Stimulated activated CD4-positive, alpha-beta T cell treated with anti-CD3 and anti-CD28 coated beads, Interleukin-4, amount 100 ng/mL, for 4 hours (primary cell): ENCODE measurements around the gene SYK.

Source experiments
- DNase-seq, 2 experiments: peaks; one replicate each; pipeline ENCODE4 v3.0.0-alpha.2; 2020

Gene SYK

GRCh38 chr9:90854637-90855175 lies 53.1 kb downstream of the SYK start:
- no peak for DNase-seq

- no peak for DNase-seq
Measured at GRCh38 chr9:90855208-90855902, 53.7 kb downstream of the SYK start.

GRCh38 chr9:90857091-90857490 lies 55.5 kb downstream of the SYK start:
- DNase-seq: no peak

- no peak for DNase-seq
Measured at GRCh38 chr9:90857855-90858254, 56.2 kb downstream of the SYK start.

GRCh38 chr9:90858457-90858901 lies 56.9 kb downstream of the SYK start:
- DNase-seq: no peak

- DNase-seq: no peak
Measured at GRCh38 chr9:90860382-90860781, 58.8 kb downstream of the SYK start.

GRCh38 chr9:90860826-90861225 lies 59.2 kb downstream of the SYK start:
- DNase-seq: no peak

- no peak for DNase-seq
Measured at GRCh38 chr9:90861380-90861779, 59.8 kb downstream of the SYK start.

- DNase-seq: no peak
Measured at GRCh38 chr9:90861826-90862740, 60.5 kb downstream of the SYK start.

- DNase-seq: no peak
Measured at GRCh38 chr9:90864779-90865178, 63.2 kb downstream of the SYK start.

- no peak for DNase-seq
Measured at GRCh38 chr9:90867101-90867500, 65.5 kb downstream of the SYK start.

GRCh38 chr9:90868555-90868954 lies 66.9 kb downstream of the SYK start:
- DNase-seq: no peak

GRCh38 chr9:90869361-90869760 lies 67.7 kb downstream of the SYK start:
- no peak for DNase-seq

- peak; percentile 13 to 18 for DNase-seq
Measured at GRCh38 chr9:90870621-90871326, 69.2 kb downstream of the SYK start.

GRCh38 chr9:90871327-90871935 lies 69.8 kb downstream of the SYK start:
- no peak for DNase-seq

GRCh38 chr9:90872835-90873294 lies 71.2 kb downstream of the SYK start:
- no peak for DNase-seq

GRCh38 chr9:90873422-90873821 lies 71.8 kb downstream of the SYK start:
- no peak for DNase-seq

GRCh38 chr9:90874194-90874593 lies 72.6 kb downstream of the SYK start:
- DNase-seq: no peak

GRCh38 chr9:90878562-90878961 lies 76.9 kb downstream of the SYK start:
- DNase-seq: no peak

- no peak for DNase-seq
Measured at GRCh38 chr9:90880066-90880465, 78.4 kb downstream of the SYK start.

- DNase-seq: no peak
Measured at GRCh38 chr9:90880669-90881068, 79.0 kb downstream of the SYK start.

GRCh38 chr9:90881648-90882047 lies 80.0 kb downstream of the SYK start:
- DNase-seq: no peak
